HG03521 (cell line): ENCODE measurements around the gene ALKBH5.
A peak's percentile ranks its signal among the peaks of the same experiment; 100 is the strongest.

Experiments
- ATAC-seq: cut with Tn5 transposase; IDR thresholded peaks from one replicate; pipeline ENCODE4 v1.9.1; 2021; ENCODE audit warnings: mild to moderate bottlenecking, moderate library complexity; ENCODE audit not compliant: unreplicated experiment

Gene ALKBH5

GRCh38 chr17:18184143-18185031, 759 bp downstream of the ALKBH5 start:
- peak; percentile 14 for ATAC-seq

DNA sequence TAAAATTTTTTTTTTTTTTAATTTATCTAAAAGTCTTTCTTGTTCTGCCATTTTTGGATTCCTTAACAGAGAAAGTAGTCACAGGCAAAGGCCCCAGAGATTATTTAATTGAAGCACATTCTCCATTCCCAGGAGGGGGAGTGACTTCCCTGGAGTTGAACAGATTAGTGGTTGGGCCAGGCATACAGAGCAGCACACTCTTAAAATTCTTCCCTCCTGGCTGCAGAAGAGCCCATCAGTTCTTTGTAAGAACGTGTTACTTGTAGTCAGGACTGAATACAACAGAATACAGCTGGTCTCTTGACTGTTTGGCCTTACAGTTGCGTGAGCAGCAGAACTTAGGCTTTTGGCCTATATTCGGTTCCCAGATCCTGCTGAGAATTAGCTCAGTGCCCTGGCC, 1.8 kb downstream of the ALKBH5 start:
- ATAC-seq: no peak

- no peak for ATAC-seq
These were observed 2.4 kb downstream of the ALKBH5 start for GRCh38 chr17:18185832-18186626.

DNA sequence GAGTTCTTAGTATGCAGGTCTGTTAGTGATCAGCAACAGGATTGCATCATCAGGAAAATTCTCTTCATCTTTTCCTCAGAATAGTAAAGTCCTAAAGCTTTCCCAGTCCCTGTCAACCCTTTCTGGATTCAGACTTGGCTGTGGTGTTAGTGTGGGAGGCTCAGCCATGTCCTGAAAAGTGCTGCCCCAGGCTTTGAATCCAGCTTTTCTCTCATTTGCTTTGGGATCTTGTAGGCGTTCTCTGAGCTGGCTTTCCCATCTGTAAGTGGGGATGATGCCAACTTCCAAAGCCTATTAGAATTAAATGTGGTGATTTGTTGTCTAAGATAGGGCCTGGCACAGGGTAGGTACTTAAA, 3.0 kb downstream of the ALKBH5 start:
- no peak for ATAC-seq

GRCh38 chr17:18187226-18187625, 3.6 kb downstream of the ALKBH5 start:
- no peak for ATAC-seq

DNA sequence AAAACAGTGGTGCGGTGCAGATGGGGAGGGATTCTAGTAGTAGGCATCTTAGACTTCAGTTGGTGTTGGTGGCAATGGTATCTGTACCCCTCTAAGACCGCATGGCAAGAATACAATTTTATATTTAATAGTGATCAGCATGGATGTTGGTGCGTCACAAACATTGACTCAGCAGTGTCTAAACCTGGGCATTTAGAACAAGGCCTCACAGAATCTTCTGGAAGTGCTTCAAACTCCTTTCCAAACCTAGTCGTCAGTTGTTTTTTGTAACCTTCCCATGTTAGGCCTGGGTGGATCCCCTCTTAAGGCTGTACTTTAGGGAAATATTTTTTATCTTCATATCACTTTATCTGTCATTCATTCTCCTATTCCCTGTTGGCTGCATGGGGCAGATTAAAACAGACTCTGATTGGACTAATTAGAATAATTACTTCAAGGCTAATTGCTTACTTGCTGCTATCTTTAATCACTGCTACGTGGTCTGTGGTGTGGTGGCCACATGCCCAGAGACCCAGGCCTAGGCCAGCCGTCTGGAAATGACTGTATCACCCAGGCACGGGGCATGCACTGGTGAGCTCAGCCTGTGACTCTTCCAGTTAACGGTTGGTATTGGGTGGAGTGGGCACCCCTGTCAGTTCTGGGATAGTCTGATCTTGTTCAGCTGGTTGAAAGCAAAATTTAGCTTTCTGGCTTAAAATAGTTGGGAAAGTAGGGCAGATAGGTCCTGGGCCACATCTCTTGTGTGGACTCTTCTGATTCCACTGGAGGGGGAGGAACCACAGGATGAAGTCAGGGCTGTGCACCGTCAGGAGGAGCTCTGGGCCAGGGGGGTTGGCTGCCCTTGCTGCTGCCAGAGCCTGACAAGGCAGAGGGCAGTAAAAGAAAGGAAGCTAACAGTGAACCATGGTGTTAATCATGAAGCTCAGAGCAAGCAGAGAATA, 4.5 kb downstream of the ALKBH5 start:
- no peak for ATAC-seq

DNA sequence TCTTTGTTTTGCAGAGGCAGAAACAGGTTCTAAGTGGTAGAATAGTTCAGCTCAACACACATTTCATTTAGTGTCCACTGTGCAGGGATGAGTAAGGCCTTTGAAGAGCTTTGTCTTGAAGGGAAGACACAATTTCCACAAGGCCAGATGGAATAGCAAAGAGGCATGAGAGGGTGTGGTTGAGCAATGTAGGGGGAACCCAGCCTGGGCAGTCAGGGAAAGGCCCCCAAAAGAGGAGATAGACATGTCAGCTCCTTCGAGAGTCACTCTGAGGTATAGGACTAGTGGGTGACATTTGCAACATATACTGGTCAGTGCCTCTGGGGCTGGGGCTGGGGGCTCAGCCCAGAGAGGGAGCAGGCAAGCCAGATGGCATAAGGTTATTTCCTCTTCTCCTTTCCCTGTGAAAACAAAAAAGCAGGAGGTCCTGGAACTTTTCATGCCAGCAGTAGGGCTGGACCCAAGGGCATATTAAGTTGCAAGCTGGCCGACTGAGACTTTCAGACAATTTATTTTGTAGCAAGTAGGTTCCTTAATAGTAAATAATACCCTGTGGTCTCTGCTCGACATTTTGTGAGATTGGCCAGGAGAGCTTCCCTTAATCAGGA, 7.1 kb downstream of the ALKBH5 start:
- ATAC-seq: no peak

GRCh38 chr17:18191236-18191667, 7.6 kb downstream of the ALKBH5 start:
- no peak for ATAC-seq

DNA sequence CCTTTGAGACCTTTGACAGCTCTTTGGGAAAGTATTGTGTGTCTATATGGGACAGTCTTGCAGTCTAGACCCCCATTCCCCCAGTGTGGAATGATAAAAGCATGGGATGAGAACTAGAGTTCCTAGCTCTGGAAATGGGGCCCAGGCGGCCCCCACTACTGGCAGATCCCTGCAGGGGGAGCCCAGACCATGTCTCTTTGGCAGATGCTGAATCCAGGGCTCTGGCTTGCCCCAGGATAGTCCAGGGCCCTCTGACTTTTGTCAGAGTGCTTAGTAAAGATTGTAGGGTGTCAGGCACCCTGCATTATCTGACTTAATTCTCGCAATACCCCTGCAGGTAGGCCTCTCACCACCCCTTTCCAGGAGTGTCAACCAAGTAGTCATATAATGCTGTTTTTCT, 8.3 kb downstream of the ALKBH5 start:
- no peak for ATAC-seq

- ATAC-seq: no peak
These were observed 10.8 kb downstream of the ALKBH5 start for GRCh38 chr17:18194394-18194793.

- ATAC-seq: no peak
These were observed 11.2 kb downstream of the ALKBH5 start for GRCh38 chr17:18194804-18195203.

DNA sequence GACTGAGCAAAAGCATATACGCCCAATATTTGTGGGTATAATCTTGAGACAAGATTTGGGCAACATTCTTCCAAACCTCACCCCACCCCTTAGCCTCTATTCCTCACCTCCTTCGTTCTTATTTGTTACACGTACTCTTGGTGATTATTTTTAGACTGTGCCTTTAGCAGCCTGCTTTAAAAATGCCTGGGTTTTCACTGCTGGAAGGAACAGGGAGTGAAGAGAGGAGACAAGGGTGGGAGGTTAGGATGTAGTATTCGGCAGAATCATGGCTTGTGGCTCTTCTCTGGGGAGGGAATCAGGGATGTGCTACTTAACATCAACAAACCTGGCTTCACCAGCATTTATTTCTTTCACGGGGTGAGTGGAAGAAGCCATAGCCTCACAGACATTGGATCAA, 11.6 kb downstream of the ALKBH5 start:
- ATAC-seq: no peak

DNA sequence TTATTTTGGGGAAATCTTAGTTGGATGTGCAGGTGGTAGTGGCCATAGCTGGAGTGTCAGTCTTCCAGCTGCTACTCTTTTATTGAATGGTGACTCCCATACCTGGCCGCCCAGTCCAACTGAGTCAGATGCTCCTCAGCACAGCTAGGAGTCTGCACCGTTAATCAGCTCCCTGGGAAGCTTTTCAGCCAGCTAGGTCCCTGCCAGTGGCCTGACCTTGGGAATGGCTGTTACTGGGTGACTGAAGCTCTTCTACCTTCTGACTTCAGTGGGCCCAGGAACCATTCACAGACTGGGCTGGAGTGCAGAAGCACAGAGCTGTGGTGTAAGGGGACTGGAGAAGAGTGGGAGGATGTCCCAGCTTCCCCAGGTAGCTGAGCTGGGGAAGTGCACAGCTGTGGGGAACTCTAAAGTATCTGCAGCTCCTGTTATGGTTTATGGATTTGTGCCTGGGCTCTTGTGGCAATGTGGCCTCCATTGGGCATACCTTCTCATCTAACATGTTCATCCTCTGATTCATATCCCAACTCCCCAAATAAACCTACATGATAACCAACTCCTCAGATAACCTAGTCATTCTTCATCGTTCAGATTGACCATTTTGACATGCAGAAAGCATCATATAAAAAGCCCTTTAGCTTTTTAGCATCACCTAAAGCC, 14.0 kb downstream of the ALKBH5 start:
- ATAC-seq: no peak

GRCh38 chr17:18198530-18198929, 14.9 kb downstream of the ALKBH5 start:
- ATAC-seq: no peak

- no peak for ATAC-seq
These were observed 17.5 kb downstream of the ALKBH5 start for GRCh38 chr17:18201108-18201507.

GRCh38 chr17:18203308-18203707, 19.7 kb downstream of the ALKBH5 start:
- no peak for ATAC-seq

GRCh38 chr17:18205861-18206260, 22.2 kb downstream of the ALKBH5 start:
- ATAC-seq: no peak

GRCh38 chr17:18206962-18207361, 23.3 kb downstream of the ALKBH5 start:
- no peak for ATAC-seq

GRCh38 chr17:18208092-18208491, 24.5 kb downstream of the ALKBH5 start:
- ATAC-seq: no peak

DNA sequence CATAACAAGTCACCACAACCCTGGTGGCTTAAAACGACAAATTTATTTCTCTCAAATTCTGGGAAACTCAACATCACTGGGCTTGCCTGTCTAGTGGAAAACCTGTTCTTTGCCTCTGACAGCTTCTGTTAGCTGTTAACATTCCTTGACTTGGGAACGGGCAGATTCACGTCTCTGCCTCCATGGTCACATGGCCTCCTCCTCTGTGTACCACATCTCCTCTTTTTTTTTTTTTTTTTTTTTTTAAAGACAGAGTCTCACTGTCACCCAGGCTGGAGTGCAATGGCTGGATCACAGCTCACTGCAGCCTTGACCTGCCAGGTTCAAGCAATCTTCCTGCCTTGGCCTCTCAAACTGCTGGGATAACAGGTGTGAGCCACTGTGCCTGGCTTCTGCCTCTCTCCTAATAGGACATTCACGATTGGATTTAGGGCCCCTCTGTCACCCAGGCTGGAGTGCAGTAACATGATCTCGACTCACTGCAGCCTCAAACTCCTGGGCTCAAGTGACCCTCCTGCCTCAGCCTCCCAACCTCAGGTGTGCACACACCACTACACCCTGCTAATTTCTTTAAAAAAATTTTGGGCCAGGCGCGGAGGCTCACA, 30.1 kb downstream of the ALKBH5 start:
- no peak for ATAC-seq
